Endodermal cell (in vitro differentiated cells): Measurements from ENCODE around the gene TMOD4. TPM values are rescaled to one million over a fixed set of nuclear protein-coding genes. Genes with fewer than 3 reads are reported as not detected.

Source experiments
- DNase-seq: peaks from one replicate; pipeline ENCODE4 v3.0.0-alpha.2; 2017
- H3K27ac ChIP-seq: 2 replicates; pipeline ENCODE4 v1.5.1; 2013; ENCODE audit warnings: mild to moderate bottlenecking, low read depth, low read length, moderate library complexity
- H3K27me3 ChIP-seq: 2 replicates; pipeline ENCODE4 v1.6.1; 2013; ENCODE audit warnings: mild to moderate bottlenecking, low read length, moderate library complexity; ENCODE audit not compliant: insufficient read depth, control insufficient read depth, poor library complexity, severe bottlenecking
- H3K36me3 ChIP-seq: 2 replicates; pipeline ENCODE4 v1.7.0; 2013; ENCODE audit warnings: mild to moderate bottlenecking, low read length, moderate library complexity; ENCODE audit not compliant: control insufficient read depth, insufficient read depth
- H3K4me1 ChIP-seq: one replicate; pipeline ENCODE4 v1.7.0; 2013; ENCODE audit warnings: low read length; ENCODE audit not compliant: control insufficient read depth, insufficient read depth
- H3K4me3 ChIP-seq: 2 replicates; pipeline ENCODE4 v1.5.1; 2013; ENCODE audit warnings: mild to moderate bottlenecking, low read length, moderate library complexity
- H3K9ac ChIP-seq: 2 replicates; pipeline ENCODE4 v1.6.1; 2013; ENCODE audit warnings: mild to moderate bottlenecking, low read length, moderate library complexity; ENCODE audit not compliant: poor library complexity, severe bottlenecking; ENCODE audit errors: extremely low read depth
- H3K9me3 ChIP-seq: 2 replicates; pipeline ENCODE4 v1.6.1; 2013; ENCODE audit warnings: mild to moderate bottlenecking, low read length, moderate library complexity; ENCODE audit not compliant: control insufficient read depth
- H3K27ac Mint-ChIP-seq: 2 replicates; pipeline ENCODE4 v1.8.0; 2020; ENCODE audit warnings: mixed read lengths
- H3K27me3 Mint-ChIP-seq: 2 replicates; pipeline ENCODE4 v1.8.0; 2021; ENCODE audit warnings: mild to moderate bottlenecking, mixed read lengths; ENCODE audit not compliant: insufficient read depth
- H3K36me3 Mint-ChIP-seq: 2 replicates; pipeline ENCODE4 v1.8.0; 2020; ENCODE audit warnings: low read depth, mixed read lengths
- H3K4me1 Mint-ChIP-seq: 2 replicates; pipeline ENCODE4 v1.8.0; 2020; ENCODE audit warnings: mixed read lengths
- H3K4me3 Mint-ChIP-seq: 2 replicates; pipeline ENCODE4 v1.8.0; 2020; ENCODE audit warnings: mild to moderate bottlenecking, moderate library complexity, mixed read lengths
- H3K9me3 Mint-ChIP-seq: 2 replicates; pipeline ENCODE4 v1.8.0; 2020; ENCODE audit warnings: mild to moderate bottlenecking, mixed read lengths
- CTCF ChIP-seq: fragments of 200-600 bp; sonication (generic); conservative IDR thresholded peaks from 2 replicates; pipeline ENCODE4 v1.5.0; 2021; ENCODE audit warnings: antibody characterized with exemption, mild to moderate bottlenecking
- WGBS, 2 experiments: methylation state at CpG; one replicate each; pipeline versions ENCODE4 v1.1.5 to v1.1.7; 2013; ENCODE audit warnings: missing lambda C conversion rate in 2 of 2, mixed read lengths in 1 of 2; ENCODE audit not compliant: insufficient coverage in 1 of 2, insufficient read length in 1 of 2; 5-methylcytosine and 5-hydroxymethylcytosine counted together
- total RNA-seq, 2 donors: library from RNA; stranded (reverse); fragmentation: NEBNext Ultra II Directional in 1 of 2; extraction: Animal tissue kit (Norgen Biotek cat#: 25700) in 1 of 2; gene quantifications; 2 replicates in 1 of 2; 3 replicates in 1 of 2; pipeline ENCODE4 v1.2.1, GENCODE V29; 2021

Gene TMOD4
- total RNA-seq, 2 donors from 2014 or later = 1.0 to 1.9 TPM

GRCh38 chr1:151146072-151146411 is 29.7 kb downstream of the TMOD4 start:
- peaks cover 27% of the 10 kb centered on the region for H3K4me1 Mint-ChIP-seq
- no peak for TF ChIP-seq CTCF
- H3K4me3 ChIP-seq = peak overlapping the region; percentile 92
- peak overlapping the region; percentile 51 for H3K9ac ChIP-seq
- peaks cover 11% of the 10 kb centered on the region for H3K36me3 ChIP-seq
- no peaks in the 10 kb centered on the region for H3K9me3 ChIP-seq
- no peaks in the 10 kb centered on the region for H3K4me1 ChIP-seq
- 0 to 1% methylated on average over 10 to 26 of the region's 26 CpGs for WGBS, 2 experiments
- DNase-seq = no peak
- H3K27ac Mint-ChIP-seq = peak overlapping the region; percentile 91
- H3K27me3 Mint-ChIP-seq = peaks cover 11% of the 10 kb centered on the region
- H3K4me3 Mint-ChIP-seq = peak overlapping the region; percentile 85
- H3K9me3 Mint-ChIP-seq = no peaks in the 10 kb centered on the region
- peak overlapping the region; percentile 40 for H3K27ac ChIP-seq
- no peaks in the 10 kb centered on the region for H3K36me3 Mint-ChIP-seq
- no peaks in the 10 kb centered on the region for H3K27me3 ChIP-seq

GRCh38 chr1:151145304-151146071 is 30.3 kb downstream of the TMOD4 start:
- WGBS, 2 experiments = 9 to 11% methylated on average over 13 to 43 of the region's 43 CpGs
- Histone ChIP-seq H3K27me3 (no peaks in the 10 kb centered on the region), H3K9ac (peak overlapping the region; percentile 51), H3K4me1 (no peaks in the 10 kb centered on the region), H3K9me3 (no peaks in the 10 kb centered on the region), H3K27ac (no peak overlapping the region), H3K36me3 (peaks cover 12% of the 10 kb centered on the region), H3K4me3 (peak overlapping the region; percentile 92)
- Mint-ChIP-seq H3K27ac (no peak overlapping the region), H3K4me1 (peaks cover 27% of the 10 kb centered on the region), H3K9me3 (no peaks in the 10 kb centered on the region), H3K36me3 (no peaks in the 10 kb centered on the region), H3K27me3 (peaks cover 11% of the 10 kb centered on the region), H3K4me3 (peak overlapping the region; percentile 85)
- no peak for TF ChIP-seq CTCF
- DNase-seq = peak; percentile 77

- Histone ChIP-seq H3K27me3 (no peaks in the 10 kb centered on the region), H3K36me3 (peaks cover 16% of the 10 kb centered on the region), H3K9ac (peak overlapping the region; percentile 51), H3K9me3 (no peaks in the 10 kb centered on the region), H3K4me3 (peak overlapping the region; percentile 92), H3K27ac (no peak overlapping the region), H3K4me1 (no peaks in the 10 kb centered on the region)
- peak; percentile 72 for DNase-seq
- WGBS, 2 experiments = 60 to 81% methylated on average over 3 to 7 of the region's 7 CpGs
- TF ChIP-seq CTCF = no peak
- H3K9me3 Mint-ChIP-seq = no peaks in the 10 kb centered on the region
- no peak overlapping the region for H3K27ac Mint-ChIP-seq
- peaks cover 27% of the 10 kb centered on the region for H3K4me1 Mint-ChIP-seq
- H3K4me3 Mint-ChIP-seq = peak overlapping the region; percentile 85
- H3K27me3 Mint-ChIP-seq = peaks cover 11% of the 10 kb centered on the region
- peaks cover 6% of the 10 kb centered on the region for H3K36me3 Mint-ChIP-seq
Measured at GRCh38 chr1:151144474-151145303, 31.1 kb downstream of the TMOD4 start.
